Rectal smooth muscle tissue (tissue), 1 donor: ENCODE measurements around the gene C14orf93.

Experiments used
- H3K27ac ChIP-seq: one replicate; pipeline ENCODE4 v1.7.0; 2013; ENCODE audit warnings: low read depth, low read length, inconsistent platforms
- H3K27me3 ChIP-seq: one replicate; pipeline ENCODE4 v1.7.0; 2013; ENCODE audit warnings: low read length; ENCODE audit not compliant: control insufficient read depth, insufficient read depth
- H3K36me3 ChIP-seq: one replicate; pipeline ENCODE4 v1.7.0; 2013; ENCODE audit warnings: low read length; ENCODE audit not compliant: control insufficient read depth, insufficient read depth
- H3K4me1 ChIP-seq: one replicate; pipeline ENCODE4 v1.7.0; 2013; ENCODE audit warnings: low read length; ENCODE audit not compliant: control insufficient read depth, insufficient read depth
- H3K4me3 ChIP-seq: one replicate; pipeline ENCODE4 v1.7.0; 2013; ENCODE audit warnings: low read length
- H3K9ac ChIP-seq: one replicate; pipeline ENCODE4 v1.7.0; 2013; ENCODE audit warnings: low read length

The C14orf93 gene

DNA sequence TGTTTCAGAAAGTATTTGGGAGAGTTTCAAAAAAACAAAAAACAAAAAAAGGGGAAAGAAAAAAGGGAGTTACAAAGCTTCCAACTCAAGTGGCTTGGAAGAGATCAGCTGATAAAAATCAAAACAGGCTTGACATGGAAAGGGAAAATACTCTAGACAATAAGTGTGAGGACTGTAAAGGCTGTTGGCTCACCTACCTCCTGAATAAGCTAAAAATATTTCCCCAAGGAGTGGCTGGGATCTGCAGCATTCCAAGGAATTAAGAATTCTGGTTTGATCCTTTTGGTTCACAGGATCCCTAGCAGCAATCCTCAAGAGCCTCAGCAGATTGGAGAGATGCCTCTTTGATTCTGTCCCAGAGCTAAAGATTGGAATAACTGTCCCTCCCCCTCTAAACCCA, 16.4 kb downstream of the C14orf93 start:
- H3K4me3 ChIP-seq: no peak overlapping the region
- H3K27me3 ChIP-seq: no peaks in the 10 kb centered on the region
- peaks cover 3% of the 10 kb centered on the region for H3K4me1 ChIP-seq
- no peak overlapping the region for H3K27ac ChIP-seq
- H3K36me3 ChIP-seq: no peaks in the 10 kb centered on the region
- H3K9ac ChIP-seq: no peak overlapping the region

DNA sequence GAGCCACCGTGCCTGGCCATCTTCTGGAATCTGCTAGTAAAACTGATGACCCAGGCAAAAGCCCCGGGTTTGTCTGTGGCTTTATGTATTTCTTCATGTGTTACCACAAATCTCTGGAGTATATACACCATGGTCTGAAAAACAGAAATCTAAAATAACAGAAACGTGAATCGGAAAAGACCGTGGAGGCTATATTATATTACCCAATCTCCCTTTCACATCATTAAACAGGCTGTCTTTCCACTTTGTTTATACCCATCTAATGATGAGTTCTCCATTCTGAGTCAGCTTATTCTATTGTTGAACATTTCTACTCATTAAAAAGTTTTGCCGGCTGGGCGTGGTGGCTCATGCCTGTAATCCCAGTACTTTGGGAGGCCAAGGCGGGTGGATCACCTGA, 18.1 kb downstream of the C14orf93 start:
- Histone ChIP-seq H3K36me3 (peaks cover 2% of the 10 kb centered on the region), H3K27ac (no peak overlapping the region), H3K4me3 (no peak overlapping the region), H3K9ac (no peak overlapping the region), H3K27me3 (no peaks in the 10 kb centered on the region), H3K4me1 (peaks cover 3% of the 10 kb centered on the region)

DNA sequence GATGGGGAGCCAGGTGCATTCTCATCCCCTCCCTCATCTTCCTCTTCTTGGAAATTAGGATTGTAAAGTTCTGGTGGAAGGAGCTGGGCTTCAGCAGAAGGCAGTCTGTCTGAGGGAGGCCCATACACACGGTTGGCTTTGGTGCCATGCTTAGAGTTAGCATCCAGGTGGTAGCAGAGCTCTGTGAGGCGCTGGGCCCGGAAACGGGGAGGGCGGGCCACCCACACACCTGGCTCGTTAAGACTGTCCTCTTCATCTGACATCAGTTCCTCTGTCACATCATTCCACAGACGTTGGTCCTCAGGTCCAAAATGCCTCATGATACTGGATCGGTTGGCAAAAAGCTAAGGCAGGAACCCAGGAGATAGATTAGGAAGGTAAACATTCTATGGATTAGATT, 22.7 kb downstream of the C14orf93 start:
- Histone ChIP-seq H3K36me3 (peaks cover 2% of the 10 kb centered on the region), H3K27me3 (no peaks in the 10 kb centered on the region), H3K9ac (no peak overlapping the region), H3K27ac (no peak overlapping the region), H3K4me1 (no peaks in the 10 kb centered on the region), H3K4me3 (no peak overlapping the region)

DNA sequence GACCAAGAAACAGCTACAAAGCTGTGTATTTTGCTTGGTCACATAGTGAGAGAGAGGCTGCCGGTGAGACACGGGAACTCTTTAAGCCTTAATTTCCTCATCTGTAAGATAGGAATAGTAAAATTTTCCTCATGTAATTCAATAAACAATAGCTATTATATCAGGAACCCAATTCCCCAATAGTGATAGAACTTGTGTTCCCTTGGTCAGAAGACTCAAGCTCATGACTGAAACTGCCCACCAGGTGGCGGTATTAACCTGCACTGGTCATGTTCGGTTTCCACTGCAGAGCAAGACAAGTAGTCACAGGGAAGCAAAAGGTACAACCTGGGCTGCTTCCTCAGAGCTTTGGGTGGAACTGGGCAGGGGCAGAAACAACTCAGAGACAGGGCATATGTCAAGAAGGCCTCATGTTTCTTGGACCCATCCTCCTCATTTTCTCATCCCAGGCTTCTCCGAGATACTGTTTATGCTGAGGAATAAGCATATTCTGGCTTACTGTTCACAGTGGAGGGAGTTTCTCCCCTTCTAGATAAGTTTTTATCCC, 23.4 kb downstream of the C14orf93 start:
- Histone ChIP-seq H3K4me1 (no peaks in the 10 kb centered on the region), H3K4me3 (no peak overlapping the region), H3K9ac (no peak overlapping the region), H3K27me3 (no peaks in the 10 kb centered on the region), H3K27ac (no peak overlapping the region), H3K36me3 (peaks cover 2% of the 10 kb centered on the region)

DNA sequence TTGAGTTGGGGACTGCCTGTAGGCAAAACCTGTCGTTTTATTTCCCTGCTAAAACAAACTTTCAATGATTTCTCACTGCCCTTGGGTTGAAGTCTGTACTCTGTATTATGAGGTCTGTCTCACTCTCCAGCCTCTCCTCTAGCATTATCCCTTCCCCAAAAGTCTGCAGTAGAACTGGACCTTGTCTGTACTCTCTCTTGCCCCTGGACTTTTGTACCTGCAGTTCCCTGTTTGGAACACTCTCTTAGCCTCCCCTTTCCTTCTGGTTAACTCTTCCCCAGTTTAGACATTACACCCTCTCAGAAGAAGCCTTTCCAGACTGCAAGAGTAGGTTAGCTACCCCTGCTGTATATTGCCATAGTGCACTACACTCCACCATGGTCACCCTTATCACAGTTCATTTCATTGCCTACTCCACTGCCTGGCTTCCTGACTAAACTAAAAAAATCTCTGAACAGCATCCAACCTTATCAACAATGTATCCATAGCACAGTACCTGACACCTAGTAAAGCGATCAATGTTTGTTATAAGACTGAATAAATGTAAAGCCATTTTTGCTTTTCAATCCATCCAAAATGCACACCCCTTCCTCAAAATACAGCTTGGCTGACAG, 23.9 kb downstream of the C14orf93 start:
- Histone ChIP-seq H3K4me1 (no peaks in the 10 kb centered on the region), H3K9ac (no peak overlapping the region), H3K4me3 (no peak overlapping the region), H3K27me3 (peaks cover 3% of the 10 kb centered on the region), H3K27ac (no peak overlapping the region), H3K36me3 (peaks cover 2% of the 10 kb centered on the region)

DNA sequence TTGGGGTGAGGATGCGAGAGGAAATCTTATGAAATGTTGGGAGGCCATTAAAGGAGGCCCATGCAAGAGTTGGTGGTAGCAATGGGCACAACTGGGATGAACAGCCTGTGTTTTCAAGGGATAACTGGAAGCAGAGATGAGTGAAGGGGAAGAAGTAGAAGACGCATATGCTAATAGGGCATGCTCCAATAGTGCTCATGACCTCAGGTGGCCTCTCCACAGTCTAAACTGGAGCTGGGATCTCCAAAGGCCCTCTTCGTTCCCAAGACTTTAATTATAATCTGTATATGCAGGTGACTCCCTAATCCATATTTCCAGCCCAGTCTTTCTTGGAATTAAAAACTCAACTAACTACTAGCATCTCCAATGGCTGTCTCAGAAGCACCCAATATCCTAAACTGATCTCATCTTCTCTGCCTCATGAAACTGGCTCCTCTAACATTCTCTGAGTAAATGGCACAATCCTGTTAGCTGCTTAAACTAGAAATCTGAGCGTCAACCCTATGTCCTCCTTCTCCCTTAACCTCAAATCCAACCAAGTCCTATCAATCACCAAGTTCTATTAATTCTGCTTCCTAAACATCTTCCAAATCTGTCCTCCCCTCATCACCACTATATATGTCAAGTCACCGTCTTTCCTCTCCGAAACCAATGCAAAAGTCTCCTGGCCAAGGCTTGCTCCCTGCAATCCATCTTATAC, 24.8 kb downstream of the C14orf93 start:
- H3K4me1 ChIP-seq: no peaks in the 10 kb centered on the region
- H3K4me3 ChIP-seq: no peak overlapping the region
- no peak overlapping the region for H3K9ac ChIP-seq
- H3K27me3 ChIP-seq: peaks cover 3% of the 10 kb centered on the region
- peaks cover 2% of the 10 kb centered on the region for H3K36me3 ChIP-seq
- no peak overlapping the region for H3K27ac ChIP-seq

DNA sequence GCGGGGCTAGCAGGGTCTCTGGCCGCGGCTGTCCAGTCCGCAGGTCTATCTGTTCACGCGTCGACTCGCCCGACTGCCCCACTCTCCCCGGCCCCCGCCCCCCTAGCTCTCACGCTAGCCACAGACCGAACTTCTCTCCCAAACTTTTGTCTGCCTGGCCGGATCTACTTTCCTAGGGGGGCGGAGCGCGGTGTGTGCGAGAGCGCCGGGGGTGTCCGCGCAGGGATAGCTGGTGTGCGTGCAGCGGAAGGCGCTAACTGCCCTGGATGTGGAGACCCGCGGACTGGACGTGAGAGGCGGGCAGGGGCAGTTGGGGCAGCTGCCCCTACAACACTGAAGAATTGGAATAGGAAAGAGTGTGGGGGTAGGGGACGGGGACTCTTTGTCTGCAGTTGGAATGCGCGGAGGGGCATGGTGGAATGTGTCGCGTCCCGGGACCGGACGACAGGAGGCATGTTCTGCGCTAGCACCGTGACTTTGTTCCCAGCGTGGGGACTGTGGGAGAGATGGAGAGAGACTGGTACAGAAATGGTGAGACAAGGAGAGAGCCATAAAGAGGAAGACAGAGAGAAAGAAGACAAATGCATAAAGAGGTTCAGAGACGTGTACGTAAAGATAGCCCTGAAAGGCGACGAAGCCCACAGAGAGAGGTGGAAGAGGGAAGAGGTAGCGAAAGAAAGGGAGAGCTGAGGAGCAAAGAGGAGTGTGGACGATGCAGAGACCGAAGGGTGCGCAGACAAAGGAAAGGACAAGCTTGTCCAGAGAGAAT, 27.3 kb downstream of the C14orf93 start, which contains the start of gene AJUBA:
Gene AJUBA (minus strand): TSS at position 75 of the 769 bp plus-strand sequence. CDS start 285 bp downstream, outside the sequence.
- Histone ChIP-seq H3K36me3 (peaks cover 2% of the 10 kb centered on the region), H3K4me3 (peak within 1 kb of the TSS; percentile 91), H3K9ac (peak within 1 kb of the TSS; percentile 46), H3K27me3 (peaks cover 3% of the 10 kb centered on the region), H3K27ac (peak within 1 kb of the TSS; percentile 38), H3K4me1 (peaks cover 5% of the 10 kb centered on the region)

DNA sequence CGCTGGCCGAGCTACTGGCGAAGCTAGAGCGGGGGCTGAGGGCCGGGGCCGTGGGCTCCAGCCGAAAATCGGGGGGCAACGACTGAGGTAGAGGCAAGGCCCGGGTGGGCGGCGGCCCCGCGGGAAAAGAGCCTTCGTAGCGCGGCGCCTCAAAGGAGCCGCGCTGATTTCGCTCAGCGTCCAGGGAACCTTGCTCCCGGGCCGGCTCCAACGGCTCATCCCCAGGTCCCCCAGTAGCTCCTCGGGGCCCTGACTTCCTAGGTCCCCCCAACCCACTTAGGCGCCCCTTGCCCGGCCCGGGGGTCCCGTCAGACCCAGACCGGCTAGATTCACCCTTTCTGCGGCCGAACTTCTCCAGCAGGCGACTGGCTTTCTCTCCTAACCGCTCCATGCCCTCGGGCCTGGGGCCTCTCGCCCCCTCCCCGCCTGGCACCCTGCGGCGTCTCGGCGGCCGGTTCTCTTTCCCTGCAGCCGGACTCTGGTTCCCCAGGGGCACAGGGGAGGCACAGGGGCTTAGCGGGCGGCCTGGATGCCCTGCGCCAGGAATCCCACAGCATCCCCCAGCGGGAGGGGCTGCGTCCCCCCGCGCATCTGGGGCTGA, 28.0 kb downstream of the C14orf93 start:
- Histone ChIP-seq H3K27ac (peak overlapping the region; percentile 25), H3K9ac (no peak overlapping the region), H3K4me3 (peak overlapping the region; percentile 91)

DNA sequence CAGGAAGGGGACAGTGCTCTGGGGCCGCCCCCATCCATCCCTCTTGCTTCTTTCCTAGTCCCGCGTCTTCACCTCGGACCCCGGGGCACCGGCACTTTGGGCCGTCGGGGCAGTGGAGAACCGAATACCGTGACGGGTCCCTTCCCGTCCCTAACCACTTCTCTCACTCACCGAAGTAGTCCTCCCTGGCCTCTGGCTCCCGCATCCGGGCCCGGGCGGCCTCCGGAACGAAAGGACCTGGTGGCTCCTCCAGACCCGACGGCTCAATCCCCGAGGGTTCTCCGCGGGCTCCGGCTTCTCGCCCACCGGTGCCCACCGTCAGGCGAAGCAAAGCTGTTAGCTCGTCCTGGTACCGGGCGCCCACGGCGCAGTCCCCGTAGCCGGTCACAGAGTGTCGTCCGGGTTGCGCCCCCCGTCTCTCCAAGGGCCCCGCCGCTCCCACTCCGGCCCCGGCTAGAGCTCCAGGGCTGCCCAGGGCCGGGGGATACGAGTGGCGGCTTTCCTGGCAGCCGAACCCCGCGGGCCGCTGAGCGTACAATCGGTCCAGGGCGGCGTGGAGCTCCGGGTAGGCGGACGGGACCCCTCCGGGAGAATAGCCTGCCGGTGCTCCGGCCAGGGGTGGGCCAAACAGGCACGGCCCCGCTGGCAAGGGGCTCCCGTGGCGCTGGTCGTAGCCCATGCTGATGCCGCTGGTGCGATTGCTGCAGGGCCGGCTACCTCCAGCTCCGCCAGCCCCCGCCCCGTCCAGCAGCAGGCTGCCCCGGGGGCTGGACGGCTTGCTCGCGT, 28.7 kb downstream of the C14orf93 start:
- Histone ChIP-seq H3K4me3 (peak overlapping the region; percentile 91), H3K36me3 (no peaks in the 10 kb centered on the region), H3K27me3 (peaks cover 3% of the 10 kb centered on the region), H3K9ac (no peak overlapping the region), H3K27ac (no peak overlapping the region), H3K4me1 (peaks cover 9% of the 10 kb centered on the region)

More for the DNA sequence above, 28.0 kb downstream of the C14orf93 start:
- H3K36me3 ChIP-seq: no peaks in the 10 kb centered on the region
- H3K4me1 ChIP-seq: peaks cover 9% of the 10 kb centered on the region
- peaks cover 3% of the 10 kb centered on the region for H3K27me3 ChIP-seq

DNA sequence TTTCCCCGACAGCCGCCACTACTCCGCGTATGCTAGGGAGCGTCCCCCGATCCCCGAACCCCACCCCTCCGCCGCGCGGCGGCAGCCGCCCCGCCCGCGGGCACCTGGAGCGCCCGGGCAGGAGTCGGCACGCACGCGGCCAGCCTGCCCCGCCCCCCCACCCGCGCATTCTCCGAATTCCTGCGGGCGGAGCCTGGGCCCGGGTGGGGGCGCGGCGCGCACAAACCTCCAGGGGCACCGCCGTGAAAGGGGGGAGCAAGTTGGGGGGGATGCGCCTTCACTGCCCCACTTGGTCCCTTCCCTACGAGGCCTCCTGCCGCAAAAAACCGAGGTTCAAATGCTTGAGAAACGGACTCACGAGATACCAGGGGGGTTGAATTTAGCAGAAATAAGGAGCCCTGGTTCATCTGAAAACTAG, 29.3 kb downstream of the C14orf93 start:
- no peak overlapping the region for H3K27ac ChIP-seq
- H3K36me3 ChIP-seq: no peaks in the 10 kb centered on the region
- H3K27me3 ChIP-seq: peaks cover 3% of the 10 kb centered on the region
- H3K9ac ChIP-seq: no peak overlapping the region
- H3K4me3 ChIP-seq: peak overlapping the region; percentile 49
- peaks cover 9% of the 10 kb centered on the region for H3K4me1 ChIP-seq

DNA sequence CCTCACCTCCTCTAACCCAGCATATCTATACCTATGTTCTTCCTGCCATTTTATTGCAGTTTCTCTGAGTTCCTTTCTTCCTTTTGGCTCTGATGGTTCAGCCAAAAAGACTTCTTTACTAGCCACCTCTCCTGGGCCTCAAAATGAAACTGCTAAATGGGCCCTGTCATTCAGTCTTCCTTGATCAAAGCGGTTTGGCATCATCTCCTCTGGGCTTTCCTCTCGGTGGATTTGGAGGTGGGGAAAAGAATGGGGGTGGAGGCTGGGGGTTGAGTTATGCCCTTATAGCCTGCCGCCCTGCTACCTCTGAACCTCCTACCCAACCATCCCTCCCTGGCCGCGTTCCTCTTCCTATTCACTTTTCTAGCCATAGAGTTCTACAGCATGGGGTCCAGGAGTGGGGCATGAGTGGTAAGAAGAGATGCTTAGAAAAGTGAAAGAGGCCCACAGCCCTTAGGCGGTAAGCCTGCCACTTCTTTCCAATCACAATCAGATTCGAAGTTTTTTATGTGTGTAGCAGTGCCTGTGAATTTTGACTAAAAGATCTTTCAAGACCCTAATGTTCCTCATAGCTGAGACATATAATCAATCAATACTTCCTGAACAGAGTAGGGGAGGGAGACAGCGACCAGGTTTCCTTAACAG, 30.1 kb downstream of the C14orf93 start:
- H3K36me3 ChIP-seq: no peaks in the 10 kb centered on the region
- peaks cover 9% of the 10 kb centered on the region for H3K4me1 ChIP-seq
- H3K9ac ChIP-seq: no peak overlapping the region
- peaks cover 3% of the 10 kb centered on the region for H3K27me3 ChIP-seq
- no peak overlapping the region for H3K4me3 ChIP-seq
- H3K27ac ChIP-seq: no peak overlapping the region
